Measurements from ENCODE around the gene MED8.

GRCh38 chr1:43340559-43340958 lies 49.0 kb downstream of the MED8 start:
- TF ChIP-seq REST (IDR thresholded peaks at IDR 0.05; ENCODE audit: low read depth): no peak
- TF ChIP-seq EP300 (IDR thresholded peaks at IDR 0.05; ENCODE audit: borderline replicate concordance): no peak
- TF ChIP-seq RAD21 (IDR thresholded peaks at IDR 0.05; ENCODE audit: low read depth): no peak
- no peak for TF ChIP-seq CREB1 (IDR thresholded peaks at IDR 0.05; ENCODE audit: low read depth)
- TF ChIP-seq CEBPB (IDR thresholded peaks at IDR 0.05): no peak
- no peak for TF ChIP-seq MAX (IDR thresholded peaks at IDR 0.05)

Data from Ishikawa (cell line).